ENCODE results near the gene PIK3R3.

- TF ChIP-seq, protein P1, sequence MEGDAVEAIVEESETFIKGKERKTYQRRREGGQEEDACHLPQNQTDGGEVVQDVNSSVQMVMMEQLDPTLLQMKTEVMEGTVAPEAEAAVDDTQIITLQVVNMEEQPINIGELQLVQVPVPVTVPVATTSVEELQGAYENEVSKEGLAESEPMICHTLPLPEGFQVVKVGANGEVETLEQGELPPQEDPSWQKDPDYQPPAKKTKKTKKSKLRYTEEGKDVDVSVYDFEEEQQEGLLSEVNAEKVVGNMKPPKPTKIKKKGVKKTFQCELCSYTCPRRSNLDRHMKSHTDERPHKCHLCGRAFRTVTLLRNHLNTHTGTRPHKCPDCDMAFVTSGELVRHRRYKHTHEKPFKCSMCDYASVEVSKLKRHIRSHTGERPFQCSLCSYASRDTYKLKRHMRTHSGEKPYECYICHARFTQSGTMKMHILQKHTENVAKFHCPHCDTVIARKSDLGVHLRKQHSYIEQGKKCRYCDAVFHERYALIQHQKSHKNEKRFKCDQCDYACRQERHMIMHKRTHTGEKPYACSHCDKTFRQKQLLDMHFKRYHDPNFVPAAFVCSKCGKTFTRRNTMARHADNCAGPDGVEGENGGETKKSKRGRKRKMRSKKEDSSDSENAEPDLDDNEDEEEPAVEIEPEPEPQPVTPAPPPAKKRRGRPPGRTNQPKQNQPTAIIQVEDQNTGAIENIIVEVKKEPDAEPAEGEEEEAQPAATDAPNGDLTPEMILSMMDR (conservative IDR thresholded peaks at IDR 0.05; ENCODE audit: low read depth, low read length): no peak
- TF ChIP-seq EZH2 (IDR thresholded peaks at IDR 0.05; ENCODE audit: borderline replicate concordance, low read depth, low read length, poor library complexity, severe bottlenecking): no peak
Measured at GRCh38 chr1:46128344-46128743, 4.1 kb downstream of the PIK3R3 start.
